Glutamatergic neuron (in vitro differentiated cells): Measurements from ENCODE around the gene MKLN1. TPM values are rescaled to one million over a fixed set of nuclear protein-coding genes. Genes with fewer than 3 reads are reported as not detected.
A peak's percentile ranks its signal among the peaks of the same experiment; 100 is the strongest.

ENCODE experiments used
- DNase-seq: peaks from one replicate; pipeline ENCODE4 v3.0.0; 2022
- H3K27ac Mint-ChIP-seq: one replicate; pipeline ENCODE4 v1.8.0; 2020; ENCODE audit warnings: mild to moderate bottlenecking, mixed read lengths, inconsistent platforms; ENCODE audit not compliant: unreplicated experiment
- H3K27me3 Mint-ChIP-seq: one replicate; pipeline ENCODE4 v1.8.0; 2020; ENCODE audit warnings: mild to moderate bottlenecking, moderate library complexity, mixed read lengths, inconsistent platforms; ENCODE audit not compliant: unreplicated experiment
- H3K36me3 Mint-ChIP-seq: one replicate; pipeline ENCODE4 v1.8.0; 2020; ENCODE audit warnings: mild to moderate bottlenecking, mixed read lengths, inconsistent platforms; ENCODE audit not compliant: unreplicated experiment
- H3K4me1 Mint-ChIP-seq: one replicate; pipeline ENCODE4 v1.8.0; 2020; ENCODE audit warnings: mild to moderate bottlenecking, low read depth, mixed read lengths, inconsistent platforms; ENCODE audit not compliant: unreplicated experiment
- H3K4me3 Mint-ChIP-seq: one replicate; pipeline ENCODE4 v1.8.0; 2020; ENCODE audit warnings: mild to moderate bottlenecking, mixed read lengths, inconsistent platforms; ENCODE audit not compliant: unreplicated experiment
- H3K9me3 Mint-ChIP-seq: one replicate; pipeline ENCODE4 v1.8.0; 2020; ENCODE audit warnings: mild to moderate bottlenecking, moderate library complexity, mixed read lengths, inconsistent platforms; ENCODE audit not compliant: unreplicated experiment
- total RNA-seq: library from RNA; stranded (reverse); fragmentation: NEBNext Ultra II Directional; extraction: Animal tissue kit (Norgen Biotek cat#: 25700); gene quantifications from one replicate; pipeline ENCODE4 v1.2.1, GENCODE V29; 2021; ENCODE audit not compliant: unreplicated experiment
- TF ChIP-seq, protein P1 (sequence below): fragments of 200-600 bp; sonication (generic); IDR thresholded peaks from one replicate; pipeline ENCODE4 v1.5.0; 2021; ENCODE audit not compliant: partially characterized antibody, unreplicated experiment

Gene MKLN1
- total RNA-seq, 1 donor from 2014 or later = 36.7 TPM

- Mint-ChIP-seq H3K4me1 (peaks cover 54% of the 10 kb centered on the region), H3K4me3 (no peak overlapping the region), H3K9me3 (no peaks in the 10 kb centered on the region), H3K27ac (no peak overlapping the region), H3K27me3 (no peaks in the 10 kb centered on the region), H3K36me3 (no peaks in the 10 kb centered on the region)
- TF ChIP-seq, protein P1, sequence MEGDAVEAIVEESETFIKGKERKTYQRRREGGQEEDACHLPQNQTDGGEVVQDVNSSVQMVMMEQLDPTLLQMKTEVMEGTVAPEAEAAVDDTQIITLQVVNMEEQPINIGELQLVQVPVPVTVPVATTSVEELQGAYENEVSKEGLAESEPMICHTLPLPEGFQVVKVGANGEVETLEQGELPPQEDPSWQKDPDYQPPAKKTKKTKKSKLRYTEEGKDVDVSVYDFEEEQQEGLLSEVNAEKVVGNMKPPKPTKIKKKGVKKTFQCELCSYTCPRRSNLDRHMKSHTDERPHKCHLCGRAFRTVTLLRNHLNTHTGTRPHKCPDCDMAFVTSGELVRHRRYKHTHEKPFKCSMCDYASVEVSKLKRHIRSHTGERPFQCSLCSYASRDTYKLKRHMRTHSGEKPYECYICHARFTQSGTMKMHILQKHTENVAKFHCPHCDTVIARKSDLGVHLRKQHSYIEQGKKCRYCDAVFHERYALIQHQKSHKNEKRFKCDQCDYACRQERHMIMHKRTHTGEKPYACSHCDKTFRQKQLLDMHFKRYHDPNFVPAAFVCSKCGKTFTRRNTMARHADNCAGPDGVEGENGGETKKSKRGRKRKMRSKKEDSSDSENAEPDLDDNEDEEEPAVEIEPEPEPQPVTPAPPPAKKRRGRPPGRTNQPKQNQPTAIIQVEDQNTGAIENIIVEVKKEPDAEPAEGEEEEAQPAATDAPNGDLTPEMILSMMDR = no peak
- no peak for DNase-seq
These were observed 31.0 kb downstream of the MKLN1 start for GRCh38 chr7:131358636-131359035.

GRCh38 chr7:131359136-131359776, 31.6 kb downstream of the MKLN1 start:
- Mint-ChIP-seq H3K36me3 (no peaks in the 10 kb centered on the region), H3K9me3 (no peaks in the 10 kb centered on the region), H3K27me3 (no peaks in the 10 kb centered on the region), H3K4me1 (peaks cover 52% of the 10 kb centered on the region), H3K27ac (peak overlapping the region; percentile 41), H3K4me3 (peak overlapping the region; percentile 70)
- no peak for DNase-seq
- TF ChIP-seq, protein P1 = no peak

DNA sequence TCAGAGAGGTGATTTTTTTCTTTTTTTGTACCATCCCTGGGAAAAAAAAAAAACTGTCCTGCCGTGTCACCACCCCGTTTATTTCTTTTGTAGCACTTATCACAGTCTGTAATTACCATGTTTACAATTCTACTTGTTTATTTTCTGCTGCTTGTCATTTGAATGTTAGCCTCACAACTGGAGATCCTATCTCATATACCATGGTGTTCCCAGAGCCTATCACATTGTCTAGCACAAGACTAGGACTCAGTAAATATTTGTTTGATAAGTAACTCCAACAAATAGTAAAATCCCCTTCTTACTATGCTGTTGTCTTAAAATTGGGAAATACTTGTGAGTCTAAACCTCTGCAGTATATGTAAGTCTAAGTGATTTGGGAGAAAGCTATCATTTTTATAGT, 36.0 kb downstream of the MKLN1 start:
- H3K27ac Mint-ChIP-seq = peak overlapping the region; percentile 69
- TF ChIP-seq, protein P1 = no peak
- no peak for DNase-seq
- peaks cover 2% of the 10 kb centered on the region for H3K9me3 Mint-ChIP-seq
- H3K4me1 Mint-ChIP-seq = peaks cover 60% of the 10 kb centered on the region
- no peaks in the 10 kb centered on the region for H3K36me3 Mint-ChIP-seq
- H3K4me3 Mint-ChIP-seq = no peak overlapping the region
- peaks cover 3% of the 10 kb centered on the region for H3K27me3 Mint-ChIP-seq

GRCh38 chr7:131364767-131365344, 37.2 kb downstream of the MKLN1 start:
- H3K27ac Mint-ChIP-seq = peak overlapping the region; percentile 83
- TF ChIP-seq, protein P1 = no peak
- H3K9me3 Mint-ChIP-seq = peaks cover 2% of the 10 kb centered on the region
- H3K36me3 Mint-ChIP-seq = no peaks in the 10 kb centered on the region
- peaks cover 3% of the 10 kb centered on the region for H3K27me3 Mint-ChIP-seq
- peak overlapping the region; percentile 23 for H3K4me3 Mint-ChIP-seq
- DNase-seq = no peak
- peaks cover 52% of the 10 kb centered on the region for H3K4me1 Mint-ChIP-seq

- H3K4me1 Mint-ChIP-seq = peaks cover 46% of the 10 kb centered on the region
- H3K27me3 Mint-ChIP-seq = peaks cover 3% of the 10 kb centered on the region
- H3K27ac Mint-ChIP-seq = peak overlapping the region; percentile 83
- TF ChIP-seq, protein P1 = no peak
- DNase-seq = no peak
- peak overlapping the region; percentile 3 for H3K4me3 Mint-ChIP-seq
- H3K9me3 Mint-ChIP-seq = peaks cover 4% of the 10 kb centered on the region
- H3K36me3 Mint-ChIP-seq = no peaks in the 10 kb centered on the region
These were observed 38.2 kb downstream of the MKLN1 start for GRCh38 chr7:131365838-131366237.
